Measurements from ENCODE around the gene C14orf132.
A peak's percentile ranks its signal among the peaks of the same experiment; 100 is the strongest.
"Not testable (repeated sequence)": the region's sequence is repeated elsewhere in the genome, so short reads cannot be mapped to it uniquely, and the experiment has no call there.

Gene C14orf132

DNA sequence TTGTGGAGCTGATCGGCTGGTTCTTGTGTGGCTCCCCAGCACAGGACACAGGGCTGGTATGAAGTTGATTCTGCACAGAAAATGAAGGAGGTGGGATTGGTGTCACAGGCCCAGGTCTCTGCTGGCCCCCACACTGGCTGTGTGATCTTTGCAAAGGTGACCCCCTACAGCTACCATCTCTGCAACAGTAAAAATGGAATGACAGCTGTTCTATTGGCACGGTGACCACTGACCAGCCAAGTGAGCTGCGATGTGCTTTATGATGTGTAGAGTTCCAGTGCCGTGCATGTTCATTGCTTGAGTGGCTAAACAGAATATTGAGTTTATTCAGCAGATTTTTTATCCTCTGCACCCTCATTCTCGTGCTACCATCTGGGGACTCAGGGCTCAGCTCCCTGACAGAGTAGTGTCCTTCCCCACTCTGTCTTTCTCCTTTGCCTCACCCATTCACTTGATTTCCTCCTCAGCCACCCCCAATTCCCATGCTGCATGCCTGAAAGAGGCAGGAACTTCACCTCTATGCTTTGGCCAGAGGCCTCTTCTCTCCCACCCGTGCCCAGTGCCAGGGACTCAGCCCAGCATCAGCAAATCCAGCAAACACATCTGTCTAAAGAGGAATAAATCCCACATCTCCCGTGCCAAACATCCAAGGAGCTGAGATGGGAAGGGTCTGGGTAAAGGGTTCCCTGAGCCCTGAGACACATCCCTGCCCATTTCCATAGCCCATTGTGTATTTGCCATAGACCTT is 21.2 kb downstream of the C14orf132 start:
- DNase-seq (ENCODE audit: low spot score): no peak

DNA sequence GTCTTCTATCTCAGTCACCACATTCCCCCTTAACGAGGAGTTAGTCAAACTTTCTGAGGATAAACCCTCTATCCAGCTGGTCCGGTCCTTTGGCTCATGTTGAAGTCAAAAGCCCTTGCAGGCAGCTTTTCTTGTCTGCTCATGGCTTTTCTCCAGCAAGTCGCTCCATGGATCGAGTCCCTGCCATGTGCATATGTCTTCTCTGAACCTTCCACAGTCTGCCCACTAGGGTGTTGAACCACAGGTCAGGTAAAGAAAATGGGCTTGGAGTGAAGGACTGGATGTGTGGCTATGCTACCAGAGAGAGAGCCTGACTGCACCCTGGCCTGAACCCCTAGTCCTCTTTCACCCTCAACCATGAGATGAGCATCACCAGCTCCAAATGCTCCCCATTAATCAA is 22.8 kb downstream of the C14orf132 start:
- no peak for DNase-seq (ENCODE audit: low spot score)

DNA sequence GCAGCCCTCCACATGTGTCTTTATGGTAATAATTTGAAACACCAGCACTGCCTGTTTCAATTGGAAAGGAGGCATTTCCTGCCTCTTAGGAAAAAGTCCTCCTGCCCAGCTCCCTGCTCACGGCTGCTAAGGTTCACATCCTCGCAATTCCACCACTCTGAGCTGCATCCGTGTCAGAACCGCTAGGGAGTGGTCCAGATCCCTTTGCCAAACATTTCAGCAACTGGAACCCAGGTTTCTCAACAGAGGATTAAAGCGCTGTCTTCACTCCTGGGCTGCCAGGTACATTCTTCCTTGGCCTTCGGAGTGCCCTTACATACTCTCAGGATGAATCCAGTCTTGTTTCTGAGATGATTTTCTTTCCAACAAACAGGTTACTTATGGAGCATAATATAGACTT is 23.3 kb downstream of the C14orf132 start:
- DNase-seq (ENCODE audit: low spot score): no peak

DNA sequence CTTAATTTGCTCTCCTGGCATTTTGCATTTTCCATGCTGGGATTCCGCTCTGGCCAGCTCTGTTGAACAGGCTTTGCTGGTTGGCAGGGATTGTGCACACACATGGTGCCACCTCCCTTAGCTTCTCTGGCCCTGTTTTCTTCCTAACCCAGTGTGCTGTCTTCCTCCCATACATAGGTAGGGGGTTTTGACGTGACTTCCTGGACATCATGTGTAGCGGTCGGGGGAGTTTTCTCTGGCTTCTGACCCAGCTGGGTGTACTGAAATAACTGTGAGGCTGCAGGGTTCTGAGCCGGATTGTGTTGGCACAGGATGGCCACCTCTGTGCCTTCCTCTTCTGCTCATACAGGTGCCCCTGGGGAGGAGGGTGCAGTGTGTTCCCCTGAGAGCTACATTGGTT is 25.7 kb downstream of the C14orf132 start:
- DNase-seq (ENCODE audit: low spot score): no peak

DNA sequence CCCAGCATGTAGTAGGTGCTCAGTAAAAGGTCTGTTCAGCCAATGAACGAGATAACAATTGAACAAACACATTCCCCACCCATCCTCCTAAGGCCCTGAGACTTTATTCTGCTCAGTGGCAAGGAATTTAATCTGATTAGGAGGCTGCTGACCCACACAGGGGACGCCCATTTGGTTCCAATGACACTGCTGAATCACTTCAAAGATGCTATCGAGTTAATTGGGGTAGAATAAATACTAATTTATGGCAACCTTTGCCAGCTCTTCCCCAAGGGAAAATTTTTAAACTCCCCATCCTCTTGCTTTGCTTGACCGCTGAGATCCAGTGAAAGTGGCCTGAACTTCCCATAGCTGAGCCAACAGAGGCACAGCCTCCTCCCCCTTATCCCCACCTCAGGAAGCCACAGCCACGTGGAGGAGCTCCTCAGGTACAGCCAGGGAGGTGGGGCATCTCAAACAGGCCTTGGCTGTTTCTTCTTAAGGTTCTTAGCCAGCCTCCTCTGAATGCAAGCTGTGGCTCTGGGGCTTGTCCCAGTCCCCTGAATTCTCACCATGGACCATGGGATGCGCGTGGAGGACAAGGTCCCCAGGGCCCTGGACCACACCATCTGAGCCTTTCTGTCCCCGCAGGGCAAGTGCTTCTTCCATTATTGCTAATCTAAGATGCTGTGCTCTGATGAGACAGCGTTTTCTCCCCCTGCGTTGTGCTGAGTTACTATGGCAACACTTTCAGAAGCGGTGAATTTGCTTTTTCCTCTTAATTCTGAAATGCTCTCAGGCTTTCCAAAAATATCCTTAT is 26.7 kb downstream of the C14orf132 start:
- peak; percentile 64 for DNase-seq (ENCODE audit: low spot score)

DNA sequence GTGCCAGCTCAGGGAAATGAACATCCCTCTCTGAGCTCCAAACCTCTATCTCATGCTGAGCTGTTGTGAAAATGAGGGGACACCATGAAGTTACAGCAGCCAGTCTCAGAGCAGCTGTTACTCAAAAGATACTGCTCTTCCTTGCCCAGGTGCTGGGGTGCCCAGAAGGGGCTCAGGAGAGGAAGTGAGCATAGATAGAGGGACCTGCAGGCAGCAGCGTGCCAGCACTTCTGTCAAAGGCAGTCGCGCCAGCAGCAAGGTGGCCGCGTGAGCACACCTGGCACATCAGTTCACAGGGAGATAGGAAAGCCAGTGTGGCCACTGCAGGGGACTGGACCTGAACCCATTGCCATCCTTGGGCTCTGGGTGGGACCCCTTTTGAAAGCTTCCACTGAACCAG is 27.8 kb downstream of the C14orf132 start:
- no peak for DNase-seq (ENCODE audit: low spot score)

DNA sequence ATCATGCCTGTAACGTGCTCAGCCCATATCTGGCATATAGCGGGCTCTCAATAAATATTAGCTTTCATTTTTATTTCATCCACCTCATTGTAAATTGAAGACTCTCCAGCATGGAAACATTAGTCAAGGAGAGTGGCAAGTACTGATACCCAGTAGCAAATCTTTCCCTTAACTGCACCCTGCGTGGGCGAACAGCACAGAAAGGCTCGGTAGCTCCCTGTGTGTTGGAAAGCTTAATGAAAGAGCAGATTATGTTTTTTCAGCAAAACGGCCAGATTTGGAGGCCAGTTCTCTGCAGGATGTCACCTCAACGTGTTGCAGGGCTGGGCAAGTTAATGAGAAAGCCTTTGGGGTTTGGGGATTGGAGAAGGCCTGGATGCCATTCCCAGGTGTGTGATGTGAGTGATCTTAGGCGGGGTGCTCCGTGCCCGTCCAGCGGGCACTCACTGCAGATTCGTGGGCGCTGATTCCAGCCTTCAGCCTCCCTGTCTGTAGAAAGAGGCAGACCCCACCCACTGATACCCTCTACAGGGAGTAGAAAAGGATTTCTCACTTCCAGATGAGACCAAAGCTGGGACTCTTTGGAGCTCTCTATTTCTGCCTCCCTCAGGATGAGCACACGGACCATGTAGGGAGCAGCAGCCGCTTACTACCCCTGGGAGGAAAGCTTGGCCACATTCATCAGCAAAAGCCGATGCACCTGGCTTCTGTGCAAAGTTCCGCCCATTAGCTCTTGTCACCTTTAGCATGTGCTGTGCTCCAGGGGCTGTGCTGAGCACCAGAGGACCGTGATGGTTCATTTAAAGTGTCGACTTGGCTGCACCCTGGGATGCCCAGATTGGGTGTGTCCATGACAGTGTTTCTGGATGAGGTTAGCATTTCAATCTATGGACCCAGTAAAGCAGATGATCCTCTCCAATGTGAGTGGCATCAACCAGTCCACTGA is 29.1 kb downstream of the C14orf132 start:
- DNase-seq (ENCODE audit: low spot score): no peak

DNA sequence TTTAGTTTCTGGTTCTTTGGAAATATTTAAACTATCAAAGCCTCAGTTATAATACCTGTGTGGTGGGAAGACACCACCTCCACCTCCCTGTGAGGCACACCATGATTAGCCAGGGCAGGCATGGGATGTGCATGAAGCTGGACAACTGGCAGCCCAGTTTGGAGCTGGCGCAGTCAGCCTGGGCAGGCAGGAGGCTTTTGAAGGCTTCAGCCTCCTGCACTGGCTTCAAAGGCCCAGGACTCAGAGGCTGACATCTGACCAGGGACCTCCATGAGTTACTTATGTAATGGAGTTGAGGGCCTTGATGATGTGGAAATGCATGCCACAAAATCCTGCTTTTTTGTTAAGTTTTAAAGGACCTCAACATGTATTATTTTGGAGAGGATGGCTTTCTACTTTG is 30.3 kb downstream of the C14orf132 start:
- DNase-seq (ENCODE audit: low spot score): no peak

DNA sequence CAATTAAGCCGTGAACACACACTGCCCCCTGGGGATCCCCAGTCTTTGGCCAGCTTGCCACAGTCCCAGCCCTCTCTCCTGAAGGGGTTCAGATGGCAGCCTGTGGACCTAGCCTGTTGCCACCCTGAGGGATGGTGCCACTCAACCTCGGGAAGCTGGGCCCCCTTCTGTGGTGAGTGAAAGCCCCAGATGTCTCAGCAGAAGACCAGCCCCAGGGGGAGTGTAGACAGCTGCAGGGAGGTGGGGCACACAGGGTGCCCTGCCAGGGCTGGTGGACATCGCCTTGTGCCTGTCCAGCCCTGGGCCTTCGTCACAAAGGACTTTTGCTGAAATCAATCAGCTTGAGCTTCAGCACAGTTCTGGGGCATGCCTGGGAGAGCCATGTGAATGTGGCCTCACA is 32.4 kb downstream of the C14orf132 start:
- DNase-seq (ENCODE audit: low spot score): no peak

DNA sequence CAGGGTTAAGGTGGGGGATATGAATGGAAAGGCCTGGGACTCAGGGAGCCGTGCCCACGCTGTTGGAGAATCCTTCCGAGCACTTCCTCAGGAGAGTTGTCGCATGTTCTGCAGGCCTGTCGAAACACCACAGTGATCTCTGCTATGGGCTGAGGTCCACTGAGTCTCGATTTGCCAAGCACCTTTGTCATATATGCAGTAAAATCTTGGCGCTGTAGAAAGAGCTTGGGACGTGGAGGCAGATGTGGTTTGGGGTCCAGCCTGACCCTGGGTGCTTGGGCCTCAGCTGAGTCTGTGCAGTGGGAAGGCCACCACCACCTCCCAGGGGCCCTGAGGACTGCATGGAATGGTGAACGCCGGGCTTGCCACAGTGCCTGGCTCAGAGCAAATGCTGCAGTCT is 32.9 kb downstream of the C14orf132 start:
- DNase-seq (ENCODE audit: low spot score): no peak

DNA sequence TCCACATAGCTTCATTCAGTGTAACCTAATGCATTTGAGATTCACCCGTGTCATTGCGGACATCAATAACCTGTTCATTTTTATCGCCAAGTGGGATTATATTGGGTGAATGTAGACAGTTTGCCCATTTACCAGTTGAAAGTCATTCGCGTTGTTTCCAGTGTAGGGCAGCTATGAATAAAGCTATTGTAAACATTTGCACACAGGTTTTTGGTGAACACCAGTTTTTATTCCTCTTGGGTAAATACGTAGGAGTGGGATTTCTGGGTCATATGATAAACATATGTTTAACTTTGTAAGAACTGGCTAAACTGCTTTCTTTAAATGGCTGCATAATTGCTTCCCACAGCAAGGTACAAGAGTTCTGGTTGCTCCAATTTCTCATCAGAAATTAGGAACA is 33.6 kb downstream of the C14orf132 start:
- no peak for DNase-seq (ENCODE audit: low spot score)

DNA sequence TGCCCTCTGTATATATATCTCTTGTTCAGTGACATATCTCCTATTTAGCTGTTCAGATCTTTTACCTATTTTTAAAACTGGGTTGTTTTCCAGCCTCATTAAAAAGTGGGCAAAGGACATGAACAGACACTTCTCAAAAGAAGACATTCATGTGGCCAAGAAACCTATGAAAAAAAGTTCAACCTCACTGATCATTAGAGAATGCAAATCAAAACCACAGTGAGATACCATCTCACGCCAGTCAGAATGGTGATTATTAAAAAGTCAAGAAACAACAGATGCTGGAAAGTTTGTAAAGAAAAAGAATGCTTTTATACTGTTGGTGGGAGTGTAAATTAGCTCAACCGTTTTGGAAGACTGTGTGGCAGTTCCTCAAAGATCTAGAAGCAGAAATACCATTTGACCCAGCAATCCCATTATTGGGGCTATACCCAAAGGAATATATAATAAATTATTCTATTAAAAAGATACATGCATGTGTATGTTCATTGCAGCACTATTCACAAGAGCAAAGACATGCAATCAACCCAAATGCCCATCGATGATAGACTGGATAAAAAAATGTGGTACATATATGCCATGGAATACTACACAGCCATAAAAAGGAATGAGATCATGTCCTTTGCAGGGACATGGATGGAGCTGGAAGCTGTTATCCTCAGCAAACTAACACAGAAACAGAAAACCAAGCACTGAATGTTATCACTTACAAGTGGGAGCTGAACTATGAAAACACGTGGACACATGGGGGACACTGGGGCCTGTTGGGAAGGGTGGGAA is 34.3 kb downstream of the C14orf132 start:
- not testable (repeated sequence) for DNase-seq (ENCODE audit: low spot score)

DNA sequence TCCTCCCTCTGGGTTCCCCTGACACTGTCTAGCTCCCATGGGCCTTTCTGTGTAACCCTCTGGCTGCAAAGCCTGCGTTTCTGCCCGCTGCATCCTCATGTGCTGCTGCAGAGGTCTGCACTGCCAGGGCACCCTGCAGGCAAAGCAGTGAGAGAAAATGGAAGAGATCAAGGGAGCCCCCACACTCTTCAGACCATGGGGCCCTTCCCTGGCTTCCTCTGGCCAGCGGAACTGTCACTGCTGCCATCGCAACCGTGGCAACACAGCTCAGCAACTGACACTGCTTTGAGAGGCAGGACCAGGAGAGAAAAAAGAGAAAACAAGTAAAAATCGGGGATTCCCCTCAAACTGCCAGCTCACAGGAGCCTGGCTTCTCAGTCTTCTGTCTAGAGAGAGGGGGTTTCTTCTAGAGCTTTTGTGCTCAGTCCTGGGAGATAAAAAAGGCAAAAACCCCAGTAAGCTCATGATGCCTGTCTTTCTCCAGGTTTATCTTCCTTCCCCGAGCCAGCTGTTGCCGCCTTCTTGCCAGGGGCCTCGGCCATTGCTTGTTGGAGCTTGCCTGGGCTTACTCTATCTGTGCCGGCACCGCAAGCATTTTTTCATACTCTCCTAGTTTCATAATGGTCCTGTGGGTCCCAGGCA is 38.9 kb downstream of the C14orf132 start:
- DNase-seq (ENCODE audit: low spot score): no peak

DNA sequence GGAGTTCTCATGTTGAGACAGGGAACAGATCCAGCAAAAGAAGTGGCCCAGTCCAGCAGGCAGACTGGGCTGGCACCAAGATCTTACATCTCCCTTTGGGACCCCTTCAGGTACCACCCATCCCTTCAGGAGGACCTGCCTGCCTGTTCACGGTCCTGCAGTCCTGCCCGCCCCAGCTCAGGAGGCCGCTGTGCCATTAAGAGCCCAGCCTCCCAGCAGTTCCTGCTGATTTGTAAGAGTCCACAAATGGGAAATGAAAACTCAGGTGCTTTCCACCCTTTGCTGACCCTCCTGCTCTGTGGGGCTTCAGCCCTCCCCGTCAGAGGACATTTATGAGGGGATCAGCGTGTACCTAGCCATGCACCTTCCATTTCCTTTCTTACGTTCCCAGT is 39.5 kb downstream of the C14orf132 start:
- no peak for DNase-seq (ENCODE audit: low spot score)

DNA sequence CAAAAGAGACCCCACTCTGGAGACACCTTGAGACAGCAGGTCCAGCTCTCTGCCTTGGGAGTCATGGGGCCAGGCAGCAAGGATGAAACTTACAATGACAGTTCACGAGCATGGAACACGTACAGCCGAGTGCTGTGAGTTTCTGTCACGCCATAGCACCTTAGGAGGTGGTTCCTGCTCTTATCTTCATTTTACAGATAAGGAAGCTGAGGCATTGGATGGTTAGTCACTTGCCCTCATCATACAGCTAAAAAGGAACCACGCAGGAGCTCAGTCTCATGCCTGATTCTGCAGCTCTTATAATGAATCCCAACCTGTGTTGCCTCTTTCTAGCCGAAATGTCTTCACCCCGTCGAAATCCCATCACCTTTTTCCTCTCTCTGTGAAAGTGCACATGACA is 39.9 kb downstream of the C14orf132 start:
- DNase-seq (ENCODE audit: low spot score): no peak

DNA sequence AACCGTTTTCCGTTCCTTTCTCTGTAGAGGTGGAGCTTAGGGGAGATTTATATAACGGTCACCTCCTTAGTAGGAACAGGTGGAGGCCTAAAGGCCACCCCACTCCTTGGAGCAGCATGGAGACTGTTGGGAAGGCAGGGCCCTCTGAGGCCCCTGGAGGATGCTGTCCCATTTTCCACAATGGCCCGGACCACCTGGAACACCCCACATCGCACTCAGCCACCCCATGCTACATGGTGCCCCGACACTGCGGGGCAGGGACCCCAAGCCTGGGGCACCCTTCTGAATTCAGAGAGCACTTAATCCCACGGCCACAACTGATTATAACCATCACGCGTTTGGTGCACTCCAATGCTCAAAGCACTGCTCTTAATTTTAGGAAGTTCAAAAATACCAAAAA is 41.4 kb downstream of the C14orf132 start:
- no peak for DNase-seq (ENCODE audit: low spot score)

DNA sequence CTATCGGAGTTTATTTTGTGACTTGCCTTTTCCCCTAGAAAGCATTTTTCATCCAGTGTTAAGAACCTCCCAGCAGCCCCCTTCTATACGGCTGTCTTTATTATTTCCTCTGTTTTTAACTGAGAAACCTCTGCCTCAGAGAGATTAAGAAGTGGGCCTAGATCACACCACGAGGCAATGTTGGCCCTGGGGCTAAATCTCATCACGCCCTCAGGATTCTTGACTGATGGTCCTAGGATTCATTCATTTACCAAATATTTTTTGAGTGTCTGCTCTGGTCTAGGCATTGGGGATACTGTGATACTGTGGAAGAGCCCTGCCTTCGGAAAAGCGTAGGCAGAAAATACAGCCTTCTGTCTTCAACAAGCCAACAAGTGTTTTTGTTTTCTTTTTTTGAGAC is 42.1 kb downstream of the C14orf132 start:
- DNase-seq (ENCODE audit: low spot score): no peak

DNA sequence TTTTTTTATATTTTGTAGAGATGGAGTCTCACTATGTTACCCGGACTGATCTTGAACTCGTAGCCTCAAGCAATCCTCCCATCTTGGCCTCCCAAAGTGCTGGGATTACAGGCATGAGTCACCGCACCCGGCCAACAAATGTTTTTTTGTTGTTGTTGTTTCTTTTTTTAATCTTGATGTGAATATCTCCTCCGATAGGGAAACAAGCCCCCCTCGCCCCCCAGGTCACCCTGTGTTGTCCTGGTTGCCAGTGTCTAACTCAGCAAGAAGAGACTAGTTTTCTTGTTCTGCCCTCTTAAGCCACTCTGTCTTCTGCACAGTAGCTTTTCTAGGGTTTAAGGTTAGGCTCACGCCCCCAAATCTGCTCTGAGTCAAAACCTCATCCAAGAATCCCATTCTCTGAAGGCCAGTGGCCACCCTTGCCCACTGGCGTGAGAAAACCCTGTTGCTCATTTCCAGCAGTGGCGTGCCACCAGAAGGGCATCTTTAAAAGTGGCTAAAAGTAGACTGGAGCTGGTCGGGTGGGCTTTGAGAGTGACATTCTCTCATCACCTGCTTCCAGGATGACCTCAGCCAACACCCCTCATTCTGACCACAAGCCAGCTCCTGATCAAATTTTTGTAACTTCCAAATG is 42.7 kb downstream of the C14orf132 start:
- no peak for DNase-seq (ENCODE audit: low spot score)

DNA sequence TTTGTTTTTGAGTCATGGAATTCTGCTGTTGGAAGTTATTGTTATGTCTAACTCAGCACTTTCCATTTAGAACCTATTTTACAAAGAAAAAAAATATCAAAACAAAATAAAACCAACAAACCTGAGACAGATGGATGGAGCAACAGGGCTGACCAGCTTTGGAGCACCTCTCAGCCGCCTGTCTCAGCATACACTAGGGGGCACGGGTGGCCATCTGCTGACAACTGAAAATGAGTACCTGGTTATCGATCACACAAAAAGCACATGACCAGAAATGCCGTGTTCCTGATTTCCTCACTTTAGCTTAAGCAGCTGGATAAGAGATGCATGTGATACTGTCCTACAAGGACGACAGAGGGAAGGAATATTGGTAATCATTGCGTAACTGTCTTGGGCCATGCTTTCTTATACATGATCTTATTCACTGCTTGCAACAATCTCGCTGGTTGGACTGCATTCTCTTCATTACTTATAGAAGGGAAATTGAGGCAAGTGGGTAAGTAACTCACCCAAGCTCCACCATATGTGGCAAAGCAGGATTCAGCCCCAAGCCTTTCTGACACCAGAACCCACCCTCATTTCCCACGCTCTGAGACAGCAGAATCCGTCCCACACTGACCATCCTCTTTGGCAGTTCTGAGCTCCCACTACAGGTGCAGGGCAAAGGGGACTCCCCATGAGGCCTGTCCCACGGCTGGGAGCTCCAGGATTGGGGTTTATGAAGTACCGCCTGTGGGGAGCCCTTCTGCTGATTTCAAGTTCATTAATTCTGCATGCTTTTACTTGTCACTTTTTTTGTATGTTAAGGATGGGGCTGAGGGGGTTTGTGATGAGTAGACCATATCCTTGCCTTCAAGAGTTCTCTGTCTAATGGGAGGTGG is 43.5 kb downstream of the C14orf132 start:
- no peak for DNase-seq (ENCODE audit: low spot score)
